Hepatocyte (in vitro differentiated cells): ENCODE measurements around the gene KRT75. TPM values are rescaled to one million over a fixed set of nuclear protein-coding genes. Genes with fewer than 3 reads are reported as not detected.

Source experiments
- DNase-seq: peaks from one replicate; pipeline ENCODE4 v3.0.0-alpha.2; 2016; ENCODE audit warnings: low spot score
- H2AFZ ChIP-seq: fragments of 200-600 bp; sonication (generic); 2 replicates; pipeline ENCODE4 v1.6.0; 2016; ENCODE audit warnings: antibody characterized with exemption, mild to moderate bottlenecking
- H3K27ac ChIP-seq: fragments of 200-600 bp; sonication (generic); 2 replicates; pipeline ENCODE4 v1.5.1; 2016; ENCODE audit warnings: mild to moderate bottlenecking
- H3K27me3 ChIP-seq: fragments of 200-600 bp; sonication (generic); 2 replicates; pipeline ENCODE4 v1.6.1; 2016
- H3K36me3 ChIP-seq: fragments of 200-600 bp; sonication (generic); replicated peaks from 2 replicates; pipeline ENCODE4 v1.5.1; 2016; ENCODE audit warnings: low read depth; ENCODE audit not compliant: insufficient read depth
- H3K4me1 ChIP-seq: fragments of 200-600 bp; sonication (generic); 2 replicates; pipeline ENCODE4 v1.5.1; 2016; ENCODE audit warnings: mild to moderate bottlenecking, moderate library complexity; ENCODE audit not compliant: insufficient read depth
- H3K4me2 ChIP-seq: fragments of 200-600 bp; sonication (generic); 2 replicates; pipeline ENCODE4 v1.6.0; 2016
- H3K4me3 ChIP-seq: fragments of 200-600 bp; sonication (generic); 2 replicates; pipeline ENCODE4 v1.5.1; 2016; ENCODE audit warnings: mild to moderate bottlenecking
- H3K79me2 ChIP-seq: fragments of 200-600 bp; sonication (generic); 2 replicates; pipeline ENCODE4 v1.6.0; 2017; ENCODE audit warnings: mild to moderate bottlenecking
- H3K9me2 ChIP-seq: fragments of 200-600 bp; sonication (generic); replicated peaks from 2 replicates; pipeline ENCODE4 v1.6.0; 2017; ENCODE audit warnings: mild to moderate bottlenecking; ENCODE audit not compliant: insufficient read depth
- H3K9me3 ChIP-seq: fragments of 200-600 bp; sonication (generic); 2 replicates; pipeline ENCODE4 v1.5.1; 2016; ENCODE audit warnings: low read depth, mild to moderate bottlenecking
- H4K20me1 ChIP-seq: fragments of 200-600 bp; sonication (generic); 2 replicates; pipeline ENCODE4 v1.6.0; 2016; ENCODE audit warnings: mild to moderate bottlenecking; ENCODE audit not compliant: insufficient read depth, poor library complexity, severe bottlenecking
- CTCF ChIP-seq: fragments of 200-600 bp; sonication (generic); IDR thresholded peaks from 2 replicates; pipeline ENCODE4 v1.5.1; 2016; ENCODE audit warnings: antibody characterized with exemption, mild to moderate bottlenecking; ENCODE audit not compliant: poor library complexity
- EZH2 ChIP-seq: fragments of 200-600 bp; sonication (generic); IDR thresholded peaks from 2 replicates; pipeline ENCODE4 v1.6.1; 2016; ENCODE audit warnings: antibody characterized with exemption, mild to moderate bottlenecking, borderline replicate concordance
- EZH2phosphoT487 ChIP-seq: fragments of 200-600 bp; sonication (generic); IDR thresholded peaks from one replicate; pipeline ENCODE4 v1.6.1; 2018; ENCODE audit warnings: antibody characterized with exemption, mild to moderate bottlenecking, low read depth, moderate library complexity; ENCODE audit not compliant: unreplicated experiment, severe bottlenecking
- WGBS: methylation state at CpG from one replicate; pipeline ENCODE4 v1.1.6; 2016; ENCODE audit warnings: low lambda C conversion rate; ENCODE audit errors: missing lambda C conversion rate; 5-methylcytosine and 5-hydroxymethylcytosine counted together
- polyA plus RNA-seq: library from polyadenylated mRNA; unstranded; fragments of >200 nt; fragmentation: Nextera tagmentation; extraction: Ambion mirVana; gene quantifications from 2 replicates; pipeline ENCODE4 v1.2.1, GENCODE V29; 2016
- total RNA-seq: library from RNA; depleted of rRNA; stranded (reverse); fragments of >200 nt; gene quantifications from 2 replicates; pipeline ENCODE4 v1.2.3, GENCODE V29; 2014

KRT75 gene
- total and polyA plus RNA-seq, 2 experiments from 2014 or later = not detected

GRCh38 chr12:52379536-52379935 is 54.6 kb downstream of the KRT75 start:
- WGBS = 79% methylated on average over 6 of the region's 6 CpGs

GRCh38 chr12:52378091-52378490 is 56.1 kb downstream of the KRT75 start:
- no peak for TF ChIP-seq CTCF
- TF ChIP-seq EZH2 = no peak
- no peak for TF ChIP-seq EZH2phosphoT487
- Histone ChIP-seq H2AFZ (no peak overlapping the region), H3K4me2 (no peak overlapping the region), H3K9me3 (no peaks in the 10 kb centered on the region), H3K79me2 (no peaks in the 10 kb centered on the region), H3K27ac (no peak overlapping the region), H3K36me3 (no peaks in the 10 kb centered on the region), H3K27me3 (no peaks in the 10 kb centered on the region), H3K4me3 (no peak overlapping the region), H3K9me2 (no peaks in the 10 kb centered on the region), H3K4me1 (no peaks in the 10 kb centered on the region), H4K20me1 (no peaks in the 10 kb centered on the region)
- 94% methylated on average over 14 of the region's 19 CpGs for WGBS
- no peak for DNase-seq

More at GRCh38 chr12:52379536-52379935, 54.6 kb downstream of the KRT75 start:
- Histone ChIP-seq H3K9me2 (no peaks in the 10 kb centered on the region), H3K9me3 (no peaks in the 10 kb centered on the region), H3K27me3 (no peaks in the 10 kb centered on the region), H3K4me1 (no peaks in the 10 kb centered on the region), H3K79me2 (no peaks in the 10 kb centered on the region), H3K4me2 (no peak overlapping the region), H3K27ac (no peak overlapping the region), H4K20me1 (no peaks in the 10 kb centered on the region), H3K36me3 (no peaks in the 10 kb centered on the region), H2AFZ (no peak overlapping the region), H3K4me3 (no peak overlapping the region)
- DNase-seq = no peak
- no peak for TF ChIP-seq EZH2phosphoT487
- no peak for TF ChIP-seq CTCF
- TF ChIP-seq EZH2 = no peak

GRCh38 chr12:52377266-52377665 is 56.9 kb downstream of the KRT75 start:
- no peaks in the 10 kb centered on the region for H3K27me3 ChIP-seq
- 78% methylated on average over 8 of the region's 8 CpGs for WGBS
- no peak overlapping the region for H3K27ac ChIP-seq
- H3K4me2 ChIP-seq = no peak overlapping the region
- no peak for TF ChIP-seq EZH2
- no peak for TF ChIP-seq EZH2phosphoT487
- TF ChIP-seq CTCF = no peak
- H3K79me2 ChIP-seq = no peaks in the 10 kb centered on the region
- no peak overlapping the region for H2AFZ ChIP-seq
- no peak overlapping the region for H3K4me3 ChIP-seq
- H3K9me3 ChIP-seq = no peaks in the 10 kb centered on the region
- no peak for DNase-seq
- no peaks in the 10 kb centered on the region for H3K4me1 ChIP-seq
- H3K36me3 ChIP-seq = no peaks in the 10 kb centered on the region
- no peaks in the 10 kb centered on the region for H4K20me1 ChIP-seq
- H3K9me2 ChIP-seq = no peaks in the 10 kb centered on the region

Other genes with a start within 250 kb of the KRT75 start
- gene KRT80, start 242.4 kb downstream of the KRT75 start, total RNA-seq = 0.28 and 0.77 TPM in 2 replicates
- 1.2 and 1.5 TPM in 2 replicates for gene KRT80, start 242.4 kb downstream of the KRT75 start, polyA plus RNA-seq
- gene KRT7, start 201.1 kb downstream of the KRT75 start, total RNA-seq = 12.6 and 27.1 TPM in 2 replicates
- gene KRT7, start 201.1 kb downstream of the KRT75 start, polyA plus RNA-seq = 33.3 and 80.2 TPM in 2 replicates
- not detected in 2 replicates for gene KRT86, start 159.7 kb downstream of the KRT75 start, total RNA-seq
- 0.40 TPM in 1 of 2 replicates, not detected in the other for gene KRT86, start 159.7 kb downstream of the KRT75 start, polyA plus RNA-seq
- not detected in 2 replicates for gene KRT81, start 142.8 kb downstream of the KRT75 start, total RNA-seq
- gene KRT81, start 142.8 kb downstream of the KRT75 start, polyA plus RNA-seq = not detected in 2 replicates
- gene KRT83, start 113.0 kb downstream of the KRT75 start, total RNA-seq = not detected in 2 replicates
- not detected in 2 replicates for gene KRT83, start 113.0 kb downstream of the KRT75 start, polyA plus RNA-seq
- gene KRT85, start 66.9 kb downstream of the KRT75 start, total RNA-seq = not detected in 2 replicates
- gene KRT85, start 66.9 kb downstream of the KRT75 start, polyA plus RNA-seq = not detected in 2 replicates
- not detected in 2 replicates for gene KRT84, start 48.7 kb downstream of the KRT75 start, total RNA-seq
- gene KRT84, start 48.7 kb downstream of the KRT75 start, polyA plus RNA-seq = not detected in 2 replicates
- gene KRT82, start 28.0 kb downstream of the KRT75 start, total RNA-seq = not detected in 2 replicates
- not detected in 2 replicates for gene KRT82, start 28.0 kb downstream of the KRT75 start, polyA plus RNA-seq
- 0.08 TPM in 1 of 2 replicates, not detected in the other for gene KRT6B, start 17.8 kb upstream of the KRT75 start, total RNA-seq
- gene KRT6B, start 17.8 kb upstream of the KRT75 start, polyA plus RNA-seq = 0.10 and 0.42 TPM in 2 replicates
- 0.07 and 0.32 TPM in 2 replicates for gene KRT6C, start 39.4 kb upstream of the KRT75 start, total RNA-seq
- gene KRT6C, start 39.4 kb upstream of the KRT75 start, polyA plus RNA-seq = 0.18 and 1.3 TPM in 2 replicates
- 5.5 and 6.8 TPM in 2 replicates for gene KRT6A, start 58.9 kb upstream of the KRT75 start, total RNA-seq
- gene KRT6A, start 58.9 kb upstream of the KRT75 start, polyA plus RNA-seq = 0.54 and 2.3 TPM in 2 replicates
- gene KRT5, start 86.0 kb upstream of the KRT75 start, total RNA-seq = 13.0 and 15.8 TPM in 2 replicates
- gene KRT5, start 86.0 kb upstream of the KRT75 start, polyA plus RNA-seq = 7.4 and 11.3 TPM in 2 replicates
- gene KRT71, start 118.8 kb upstream of the KRT75 start, total RNA-seq = not detected in 2 replicates
- gene KRT71, start 118.8 kb upstream of the KRT75 start, polyA plus RNA-seq = not detected in 2 replicates
- not detected in 2 replicates for gene KRT74, start 139.5 kb upstream of the KRT75 start, total RNA-seq
- not detected in 2 replicates for gene KRT74, start 139.5 kb upstream of the KRT75 start, polyA plus RNA-seq
- gene KRT72, start 167.1 kb upstream of the KRT75 start, total RNA-seq = not detected in 2 replicates
- not detected in 2 replicates for gene KRT72, start 167.1 kb upstream of the KRT75 start, polyA plus RNA-seq
- gene KRT73, start 184.2 kb upstream of the KRT75 start, total RNA-seq = not detected in 2 replicates
- gene KRT73, start 184.2 kb upstream of the KRT75 start, polyA plus RNA-seq = not detected in 2 replicates
- not detected in 2 replicates for gene KRT2, start 217.8 kb upstream of the KRT75 start, total RNA-seq
- not detected in 2 replicates for gene KRT2, start 217.8 kb upstream of the KRT75 start, polyA plus RNA-seq
- 0.13 TPM in 1 of 2 replicates, not detected in the other for gene KRT1, start 246.0 kb upstream of the KRT75 start, total RNA-seq
- not detected in 2 replicates for gene KRT1, start 246.0 kb upstream of the KRT75 start, polyA plus RNA-seq